Activated CD4-positive, alpha-beta T cell treated with anti-CD3 and anti-CD28 coated beads, Interleukin-2, amount 50 U/mL, for 4 hours (primary cell): ENCODE measurements around the gene CHCHD1.
"Not testable (repeated sequence)": the region's sequence is repeated elsewhere in the genome, so short reads cannot be mapped to it uniquely, and the experiment has no call there.

Experiments used
- DNase-seq, 2 experiments: peaks; one replicate each; pipeline ENCODE4 v3.0.0-alpha.2; 2020

The CHCHD1 gene

DNA sequence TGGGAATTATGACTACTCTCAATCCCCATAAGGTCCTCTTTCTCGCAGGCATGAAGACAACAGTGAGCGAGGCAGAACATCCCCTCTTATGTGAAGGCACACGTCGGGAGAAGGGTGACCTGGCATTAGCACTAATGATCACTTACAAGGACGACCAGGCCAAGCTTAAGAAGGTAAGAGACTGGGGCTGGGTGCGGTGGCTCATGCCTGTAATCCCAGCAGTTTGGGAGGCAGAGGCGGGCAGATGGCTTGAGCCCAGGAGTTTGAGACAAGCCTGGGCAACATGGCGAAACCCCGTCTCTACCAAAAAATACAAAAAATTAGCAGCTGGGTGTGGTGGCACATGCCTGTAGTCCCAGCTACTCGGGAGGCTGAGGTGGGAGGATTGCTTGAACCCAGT, 13.6 kb downstream of the CHCHD1 start:
- DNase-seq, result not testable (repeated sequence)

DNA sequence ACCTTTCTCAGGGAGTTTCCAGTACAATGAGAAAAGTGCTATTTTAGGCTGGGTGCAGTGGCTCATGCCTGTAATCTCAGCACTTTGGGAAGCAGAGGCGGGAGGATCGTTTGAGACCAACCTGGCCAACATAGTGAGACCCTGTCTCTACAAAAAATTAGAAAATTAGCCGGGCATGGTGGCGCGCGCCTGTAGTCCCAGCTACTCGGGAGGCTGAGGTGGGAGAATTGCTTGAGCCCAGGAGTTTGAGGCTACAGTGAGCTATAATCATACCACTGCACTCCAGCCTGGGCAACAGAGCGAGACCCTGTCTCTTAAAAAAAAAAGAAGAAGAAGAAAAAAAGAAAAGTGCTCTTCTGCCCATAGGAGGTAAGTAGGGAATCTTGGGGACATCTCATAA, 14.2 kb downstream of the CHCHD1 start:
- DNase-seq, result not testable (repeated sequence)

DNA sequence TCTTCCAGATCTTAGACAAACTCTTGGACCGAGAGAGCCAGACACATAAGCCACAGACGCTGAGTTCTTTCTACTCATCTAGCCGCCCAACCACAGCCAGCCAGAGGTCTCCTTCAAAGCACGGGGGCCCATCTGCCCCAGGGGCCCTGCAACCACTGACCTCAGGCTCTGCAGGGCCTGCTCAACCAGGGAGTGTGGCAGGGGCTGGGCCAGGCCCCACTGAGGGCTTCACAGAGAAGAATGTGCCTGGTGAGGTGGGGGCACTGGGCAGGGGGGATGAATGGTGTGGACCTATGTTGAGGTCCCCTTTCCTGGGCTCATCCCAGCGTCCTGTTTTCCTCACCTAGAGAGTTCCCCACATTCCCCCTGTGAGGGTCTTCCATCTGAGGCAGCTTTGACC, 14.9 kb downstream of the CHCHD1 start:
- DNase-seq, result no peak

DNA sequence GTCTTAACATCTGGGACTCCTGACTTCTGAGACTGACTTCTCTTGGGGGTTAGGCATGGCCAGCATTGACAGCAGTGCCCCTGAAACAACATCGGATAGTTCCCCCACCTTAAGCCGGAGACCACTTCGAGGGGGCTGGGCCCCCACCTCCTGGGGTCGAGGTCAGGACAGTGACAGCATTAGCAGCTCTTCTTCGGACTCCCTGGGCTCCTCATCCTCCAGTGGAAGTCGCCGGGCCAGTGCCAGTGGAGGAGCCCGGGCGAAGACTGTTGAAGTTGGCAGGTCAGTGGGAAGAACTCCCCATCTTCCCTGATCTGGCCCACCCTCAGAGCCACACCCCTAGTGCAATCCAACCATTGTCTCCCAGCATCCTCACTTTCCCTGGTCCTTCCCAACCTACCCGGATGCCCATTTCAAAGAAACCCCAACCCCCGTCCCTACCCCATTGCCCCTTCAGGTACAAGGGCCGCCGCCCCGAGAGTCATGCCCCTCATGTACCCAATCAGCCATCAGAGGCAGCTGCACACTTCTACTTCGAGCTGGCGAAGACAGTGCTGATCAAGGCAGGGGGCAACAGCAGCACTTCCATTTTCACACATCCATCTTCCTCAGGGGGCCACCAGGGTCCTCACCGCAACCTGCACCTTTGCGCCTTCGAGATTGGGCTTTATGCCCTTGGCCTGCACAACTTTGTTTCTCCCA, 15.6 kb downstream of the CHCHD1 start:
- DNase-seq, result no peak

DNA sequence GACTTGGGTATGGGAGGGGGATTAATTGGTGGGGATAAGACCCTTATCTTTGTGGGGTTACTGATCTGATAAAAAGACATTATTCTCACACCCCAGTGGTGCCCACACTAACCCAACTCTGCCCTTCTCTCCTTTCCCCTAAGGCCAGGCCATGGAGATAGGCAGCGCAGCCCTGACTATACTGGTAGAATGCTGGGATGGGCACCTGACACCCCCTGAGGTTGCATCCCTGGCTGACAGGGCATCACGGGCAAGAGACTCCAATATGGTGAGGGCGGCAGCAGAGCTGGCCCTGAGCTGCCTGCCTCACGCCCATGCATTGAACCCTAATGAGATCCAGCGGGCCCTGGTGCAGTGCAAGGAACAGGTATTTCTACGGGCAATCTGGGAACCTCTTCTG, 16.2 kb downstream of the CHCHD1 start:
- no peak for DNase-seq

DNA sequence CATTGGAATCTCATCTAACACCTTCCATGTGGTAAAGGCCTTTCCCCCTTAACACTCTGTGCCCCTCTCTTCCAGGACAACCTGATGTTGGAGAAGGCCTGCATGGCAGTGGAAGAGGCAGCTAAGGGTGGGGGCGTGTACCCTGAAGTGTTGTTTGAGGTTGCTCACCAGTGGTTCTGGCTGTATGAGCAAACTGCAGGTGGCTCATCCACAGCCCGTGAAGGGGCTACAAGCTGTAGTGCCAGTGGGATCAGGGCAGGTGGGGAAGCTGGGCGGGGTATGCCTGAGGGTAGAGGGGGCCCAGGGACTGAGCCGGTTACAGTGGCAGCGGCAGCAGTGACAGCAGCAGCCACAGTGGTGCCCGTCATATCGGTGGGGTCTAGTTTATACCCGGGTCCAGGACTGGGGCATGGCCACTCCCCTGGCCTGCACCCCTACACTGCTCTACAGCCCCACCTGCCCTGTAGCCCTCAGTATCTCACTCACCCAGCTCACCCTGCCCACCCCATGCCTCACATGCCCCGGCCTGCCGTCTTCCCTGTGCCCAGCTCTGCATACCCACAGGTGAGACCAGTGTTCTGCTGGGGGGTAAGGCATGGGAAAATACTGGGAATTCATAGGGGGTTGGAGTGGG, 17.2 kb downstream of the CHCHD1 start:
- DNase-seq, result no peak

DNA sequence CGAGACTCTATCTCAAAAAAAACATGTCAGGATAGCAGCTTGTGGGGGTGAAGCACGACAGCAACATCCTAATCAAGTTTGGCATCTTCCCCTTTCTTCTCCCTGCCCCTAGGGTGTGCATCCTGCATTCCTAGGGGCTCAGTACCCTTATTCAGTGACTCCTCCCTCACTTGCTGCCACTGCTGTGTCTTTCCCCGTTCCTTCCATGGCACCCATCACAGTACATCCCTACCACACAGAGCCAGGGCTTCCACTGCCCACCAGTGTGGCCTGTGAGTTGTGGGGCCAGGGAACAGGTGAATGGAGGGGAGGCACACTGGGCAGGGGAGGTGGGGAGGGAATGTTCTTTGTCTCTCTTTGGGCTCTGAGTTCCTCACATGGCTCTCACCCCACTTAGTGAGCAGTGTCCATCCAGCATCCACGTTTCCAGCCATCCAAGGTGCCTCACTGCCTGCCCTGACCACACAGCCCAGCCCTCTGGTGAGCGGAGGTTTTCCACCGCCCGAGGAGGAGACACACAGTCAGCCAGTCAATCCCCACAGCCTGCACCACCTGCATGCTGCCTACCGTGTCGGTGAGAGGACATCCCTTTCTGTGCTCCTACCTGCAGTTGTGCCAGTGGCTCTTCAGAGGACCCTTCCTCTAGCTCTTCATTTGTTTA, 18.2 kb downstream of the CHCHD1 start:
- DNase-seq, result no peak

DNA sequence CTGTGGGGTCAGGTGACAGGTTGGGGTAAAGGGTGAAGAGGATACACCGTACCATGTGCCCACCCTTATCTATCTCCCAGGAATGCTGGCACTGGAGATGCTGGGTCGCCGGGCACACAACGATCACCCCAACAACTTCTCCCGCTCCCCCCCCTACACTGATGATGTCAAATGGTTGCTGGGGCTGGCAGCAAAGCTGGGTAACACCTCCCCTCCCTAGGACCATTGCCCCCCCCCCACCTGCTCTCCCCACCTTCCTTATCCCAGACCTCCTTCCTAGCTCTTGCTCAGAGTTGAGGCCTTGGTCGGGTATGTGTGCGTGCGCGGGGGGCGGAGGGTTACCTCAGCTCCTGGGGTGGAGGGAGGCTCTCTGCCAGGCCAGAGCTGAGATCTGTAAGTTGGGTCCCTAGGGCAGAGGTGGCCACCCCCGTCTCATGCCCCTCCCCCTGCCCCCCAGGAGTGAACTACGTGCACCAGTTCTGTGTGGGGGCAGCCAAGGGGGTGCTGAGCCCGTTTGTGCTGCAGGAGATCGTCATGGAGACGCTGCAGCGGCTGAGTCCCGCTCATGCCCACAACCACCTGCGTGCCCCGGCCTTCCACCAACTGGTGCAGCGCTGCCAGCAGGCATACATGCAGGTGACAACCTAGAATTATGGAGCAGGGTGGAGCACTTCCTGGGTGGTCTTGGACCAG, 18.9 kb downstream of the CHCHD1 start:
- no peak for DNase-seq

DNA sequence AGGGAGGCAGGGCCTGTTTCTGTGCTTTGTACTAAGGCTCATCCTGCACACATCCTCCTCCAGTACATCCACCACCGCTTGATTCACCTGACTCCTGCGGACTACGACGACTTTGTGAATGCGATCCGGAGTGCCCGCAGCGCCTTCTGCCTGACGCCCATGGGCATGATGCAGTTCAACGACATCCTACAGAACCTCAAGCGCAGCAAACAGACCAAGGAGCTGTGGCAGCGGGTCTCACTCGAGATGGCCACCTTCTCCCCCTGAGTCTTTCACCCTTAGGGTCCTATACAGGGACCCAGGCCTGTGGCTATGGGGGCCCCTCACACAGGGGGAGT, 19.4 kb downstream of the CHCHD1 start:
- DNase-seq, result no peak

DNA sequence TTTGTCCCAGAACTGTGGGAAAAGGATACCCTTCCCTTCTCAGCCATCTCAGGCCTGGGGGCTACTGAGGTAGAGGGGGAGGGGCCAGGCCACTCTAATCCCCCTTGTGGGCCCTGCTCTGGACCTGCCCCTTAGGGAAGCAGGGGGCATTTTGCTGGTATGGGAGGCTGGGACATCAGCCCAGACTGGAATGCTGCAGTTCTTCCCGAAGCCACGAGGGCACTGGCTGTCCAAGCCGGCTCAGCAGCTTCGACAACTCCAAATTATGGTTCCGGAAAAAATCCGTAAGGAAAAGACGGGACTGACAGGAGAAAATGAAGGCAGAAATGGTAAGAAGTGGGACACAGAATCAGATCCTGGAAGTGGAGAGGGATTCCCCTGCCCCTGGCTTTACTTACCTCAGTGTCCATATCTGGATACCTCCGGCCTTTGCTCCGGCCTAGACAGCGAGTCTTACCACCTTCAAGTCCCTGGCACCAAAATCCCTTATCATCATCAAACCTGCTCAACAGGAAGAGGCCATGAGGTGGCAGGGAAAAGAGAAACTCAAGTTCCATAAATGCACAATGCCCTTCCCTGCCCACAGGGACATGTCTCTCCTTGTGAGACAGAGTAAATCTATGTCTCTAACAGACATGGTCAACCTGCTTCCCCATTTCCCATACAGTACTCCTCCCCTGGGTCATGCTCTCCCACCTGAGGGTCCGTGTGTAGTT, 20.6 kb downstream of the CHCHD1 start:
- DNase-seq, result no peak

DNA sequence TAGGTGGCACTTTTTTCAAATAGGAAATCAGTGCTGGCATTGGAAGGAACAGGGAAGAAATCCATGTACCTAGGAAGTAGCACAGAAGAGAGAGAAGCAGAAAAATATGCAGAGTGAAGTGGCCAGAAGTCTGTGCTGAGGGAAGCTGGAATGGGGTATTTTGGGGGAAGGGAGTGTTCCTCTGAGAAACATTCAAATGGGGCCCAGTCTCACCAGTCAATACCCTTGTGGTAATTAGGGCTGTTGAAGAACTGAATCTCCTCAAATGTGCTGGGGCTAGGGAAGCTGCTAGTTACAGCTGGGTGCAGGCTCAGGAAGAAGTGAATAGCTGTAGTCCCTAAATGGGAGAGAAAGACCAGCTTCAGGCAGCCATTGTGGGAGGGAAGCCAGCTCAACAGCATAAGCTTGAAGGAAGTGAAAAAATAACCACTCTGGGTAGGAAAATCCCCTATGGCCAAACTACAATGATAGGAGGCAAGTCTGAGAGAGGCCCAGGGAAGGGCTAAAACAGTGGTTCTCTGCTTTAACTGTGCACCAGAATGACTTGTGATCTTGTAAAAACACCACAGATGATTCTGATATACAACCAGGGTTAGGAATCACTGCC, 21.9 kb downstream of the CHCHD1 start:
- DNase-seq, result no peak

DNA sequence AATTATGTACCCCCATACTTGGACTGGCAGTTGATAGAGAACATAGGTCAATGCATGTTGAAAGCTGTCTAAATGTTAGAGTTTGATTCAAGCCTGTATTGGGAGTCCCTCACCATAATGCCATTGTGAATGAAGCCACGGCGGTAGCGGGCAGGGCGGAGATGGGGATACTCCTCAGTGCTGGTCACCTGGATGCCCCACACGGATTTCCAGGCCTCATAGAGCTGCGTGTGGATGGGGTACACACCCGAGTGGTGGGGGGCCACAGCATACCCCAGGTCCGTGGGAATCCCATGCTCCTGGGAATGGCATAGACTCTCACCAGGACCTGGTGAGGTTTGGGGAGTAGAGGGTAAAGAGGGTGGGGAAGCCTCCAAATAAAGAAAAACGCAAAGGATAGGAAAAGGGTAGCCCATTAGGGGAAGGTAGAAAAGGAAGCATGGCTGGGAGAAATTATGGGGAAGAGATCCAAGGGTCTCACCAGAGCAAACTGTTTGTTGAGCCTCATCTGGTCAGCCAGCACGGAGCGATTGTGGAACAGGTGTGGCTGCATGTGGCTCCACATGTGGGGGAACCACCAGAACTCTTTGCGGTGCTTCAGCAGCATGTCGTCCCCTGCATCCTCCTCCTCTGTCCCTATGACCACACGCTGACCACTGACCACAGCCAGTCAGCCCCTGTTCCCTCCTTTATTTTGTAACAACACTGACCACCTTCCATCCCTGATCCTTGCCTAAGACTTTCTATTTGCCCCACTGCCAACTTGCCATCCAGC, 24.5 kb downstream of the CHCHD1 start:
- DNase-seq, result no peak

DNA sequence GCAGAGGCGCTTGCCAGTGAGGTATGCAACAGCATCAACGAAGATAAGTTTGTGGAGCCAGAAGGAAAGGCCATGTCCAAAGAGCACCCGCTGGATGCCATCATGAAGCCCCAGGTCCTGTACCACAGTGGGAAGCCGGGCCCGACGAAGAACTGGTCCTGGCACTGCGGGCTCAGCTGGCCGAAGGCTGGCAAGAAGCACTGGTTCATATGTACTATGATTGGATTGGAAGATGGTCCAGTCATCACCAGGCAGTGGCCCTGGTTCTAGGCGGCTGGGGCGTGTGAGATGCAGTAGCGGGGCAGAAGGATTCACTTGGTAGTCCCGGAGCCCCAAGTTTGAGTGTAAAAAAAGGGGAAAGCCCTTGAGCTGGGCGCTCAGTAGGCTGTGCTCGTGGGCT, 25.6 kb downstream of the CHCHD1 start:
- DNase-seq, result no peak

DNA sequence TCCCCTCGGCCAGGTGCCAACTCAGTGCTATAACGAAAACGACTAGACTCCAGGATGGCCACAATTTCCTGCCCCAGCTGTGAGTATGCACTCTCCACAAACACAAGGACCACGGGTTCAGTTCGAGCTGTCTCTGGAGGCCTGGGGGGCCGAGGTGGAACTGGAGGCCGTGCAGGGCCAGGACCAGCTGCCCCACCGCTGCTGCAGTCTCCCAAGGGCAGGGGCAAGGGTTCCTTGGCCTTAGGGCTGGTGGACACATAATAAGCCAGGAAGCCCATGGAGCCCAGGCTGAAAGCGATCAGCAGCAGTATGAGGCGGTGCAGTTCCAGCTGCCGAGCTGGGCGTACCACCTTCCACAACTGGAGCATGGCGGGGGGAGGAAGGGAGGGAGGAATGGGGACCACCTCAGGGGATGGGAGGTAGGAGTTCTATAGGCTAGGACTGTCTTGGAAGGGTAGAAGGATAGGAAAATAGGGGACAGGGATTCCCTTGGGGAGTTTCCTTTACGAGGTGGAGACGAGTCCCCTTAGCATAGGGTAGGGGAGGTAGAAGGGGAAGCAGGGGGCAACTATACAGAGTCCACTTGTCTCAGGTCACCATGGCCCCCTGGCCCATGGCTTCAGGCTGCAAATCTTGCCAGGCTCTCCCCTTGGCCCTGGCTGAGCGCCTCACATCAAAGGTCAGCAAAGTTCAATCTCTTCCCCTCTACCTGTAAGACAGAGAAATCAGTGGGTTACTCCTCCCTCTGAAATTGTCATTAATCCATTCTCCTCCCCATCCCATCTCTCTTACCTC, 26.4 kb downstream of the CHCHD1 start:
- DNase-seq, result no peak

DNA sequence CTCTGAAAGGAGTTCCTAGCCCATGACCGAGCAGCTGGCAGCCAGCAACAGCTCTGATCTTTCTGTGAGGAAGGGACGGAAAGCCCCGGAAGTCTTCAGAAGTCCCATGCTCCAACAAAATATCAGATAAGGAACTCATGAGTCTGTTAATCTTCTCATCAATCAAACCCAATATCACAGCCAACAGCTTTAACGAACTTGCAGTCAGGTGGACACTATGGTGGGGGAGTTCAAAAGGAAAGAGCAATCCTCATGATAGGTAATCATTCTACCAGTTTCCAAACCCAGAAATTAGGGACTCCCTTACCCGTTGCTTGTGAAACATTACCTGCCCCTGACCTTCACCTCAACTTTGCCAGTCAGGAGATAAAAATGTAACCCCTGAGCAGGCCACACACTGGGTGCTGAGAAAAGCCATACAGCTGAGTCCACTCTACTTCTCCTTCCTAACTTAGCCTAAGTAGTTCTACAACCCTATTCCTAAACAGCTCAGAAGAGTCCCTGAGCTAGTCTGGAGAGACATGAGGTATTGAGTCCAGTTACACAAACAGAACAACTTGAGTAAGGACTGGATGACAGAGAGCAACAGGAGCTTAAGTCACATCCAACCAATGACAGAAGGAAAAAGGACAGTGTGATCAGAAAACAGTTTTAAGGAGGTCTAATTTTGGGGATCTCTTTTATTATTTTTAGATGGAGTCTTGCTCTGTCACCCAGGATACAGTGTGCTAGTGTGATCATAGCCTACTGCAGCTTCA, 27.4 kb downstream of the CHCHD1 start:
- no peak for DNase-seq

DNA sequence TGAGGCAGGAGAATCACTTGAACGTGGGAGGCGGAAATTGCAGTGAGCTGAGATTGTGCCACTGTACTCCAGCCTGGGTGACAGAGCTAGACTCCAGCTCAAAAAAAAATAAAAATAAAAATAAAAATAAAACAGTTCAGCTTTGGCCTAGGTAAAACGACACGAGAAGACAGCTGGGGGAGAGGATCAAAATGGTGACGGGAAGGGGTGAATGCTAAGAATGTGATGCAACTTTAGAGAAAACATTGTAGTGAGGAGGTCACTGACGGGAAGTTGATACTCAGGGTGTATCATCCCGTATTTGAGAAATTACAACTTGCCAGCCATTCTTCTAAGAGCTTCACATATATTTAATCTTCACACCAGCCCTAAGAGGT, 28.5 kb downstream of the CHCHD1 start:
- DNase-seq, result no peak

DNA sequence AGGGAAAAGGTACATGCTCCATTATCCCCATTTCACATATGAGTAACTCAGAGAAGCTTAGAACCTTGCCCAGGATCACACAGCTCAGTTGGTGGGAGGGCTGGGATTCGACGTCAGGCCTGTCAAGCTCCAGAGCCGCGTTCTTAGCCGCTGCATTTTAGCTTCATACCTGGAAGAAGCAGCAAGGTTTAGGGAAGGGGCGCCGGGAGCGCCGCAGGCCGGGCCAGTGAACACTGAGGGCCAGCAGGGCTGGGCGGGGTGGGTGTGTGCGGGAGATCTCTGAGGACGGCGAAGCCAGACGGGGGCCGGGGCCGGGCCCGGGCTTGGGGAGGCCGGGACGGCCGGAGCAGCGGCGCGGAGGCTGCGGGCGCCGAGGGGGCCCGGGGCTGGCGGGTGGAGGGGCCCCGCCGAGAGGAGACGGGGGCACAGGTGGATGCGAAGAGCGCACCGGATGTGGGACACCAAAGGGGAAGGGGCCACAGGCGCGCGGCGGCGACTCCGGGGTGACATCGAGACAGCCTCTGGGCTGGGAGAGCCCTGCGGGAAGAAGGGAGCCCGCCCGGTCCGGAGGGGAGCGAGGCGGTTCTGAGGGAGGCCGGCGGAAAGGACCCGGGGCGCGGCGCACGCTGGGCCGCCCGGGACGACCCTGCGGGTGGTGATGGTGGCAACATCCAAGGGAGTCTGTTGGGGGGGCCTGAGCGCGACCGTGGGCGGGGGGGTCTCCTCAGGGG, 29.1 kb downstream of the CHCHD1 start:
- peak; percentile 27 to 41 for DNase-seq

DNA sequence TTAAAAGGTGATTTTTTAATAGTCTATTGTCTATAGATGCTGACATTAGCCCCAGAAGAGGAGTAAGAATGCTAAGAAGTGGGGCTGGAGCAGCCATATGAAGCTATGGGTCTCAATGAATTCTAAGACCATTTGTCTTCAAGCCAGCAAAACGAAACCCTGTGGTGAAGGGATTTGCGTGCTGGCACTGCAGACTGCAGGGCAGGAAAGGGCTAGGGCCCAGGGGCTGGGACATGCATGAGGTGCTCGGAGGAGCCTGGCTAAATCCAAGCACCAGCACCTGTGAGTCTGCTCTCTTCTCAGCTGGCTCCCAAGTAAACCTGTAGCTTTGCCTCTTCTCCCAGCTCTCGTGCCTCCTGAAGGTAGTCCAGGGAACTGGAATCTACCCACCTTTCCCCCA, 30.8 kb downstream of the CHCHD1 start:
- no peak for DNase-seq

DNA sequence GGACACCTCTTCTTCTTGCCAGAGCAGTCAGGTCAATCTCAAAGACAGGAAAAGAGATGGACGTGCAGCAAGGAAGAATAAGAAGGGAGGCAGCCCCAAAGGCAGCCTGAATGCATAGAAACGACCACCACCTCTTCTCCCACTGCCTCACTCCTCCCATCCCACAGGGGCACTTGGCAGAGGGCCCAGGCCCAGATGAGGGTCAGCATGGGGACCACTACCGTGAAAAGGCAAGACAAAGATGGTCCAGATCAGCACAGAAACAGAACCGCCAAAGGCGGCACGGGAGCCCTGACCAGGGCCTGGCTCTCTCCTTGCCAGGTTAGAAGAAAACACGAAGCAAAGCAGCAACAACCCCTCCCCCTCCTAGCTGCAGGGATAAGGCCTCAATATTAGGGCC, 31.5 kb downstream of the CHCHD1 start:
- DNase-seq, result no peak
